Transverse colon (tissue), 4 donors: ENCODE measurements around the gene GMNN. TPM values are rescaled to one million over a fixed set of nuclear protein-coding genes. Genes with fewer than 3 reads are reported as not detected.

ENCODE experiments used
- DNase-seq: peaks from one replicate; pipeline ENCODE4 v3.0.0-alpha.2; 2019
- H3K27ac ChIP-seq, 4 donors: fragments of 200-600 bp; sonication (generic); 2 replicates each; pipeline ENCODE4 v1.5.1; 2016 to 2018; ENCODE audit warnings: inconsistent platforms in 4 of 4
- H3K27me3 ChIP-seq: fragments of 200-600 bp; sonication (generic); 2 replicates; pipeline ENCODE4 v1.5.1; 2017; ENCODE audit warnings: inconsistent platforms
- H3K36me3 ChIP-seq, 4 donors: fragments of 200-600 bp; sonication (generic); 2 replicates each; pipeline ENCODE4 v1.5.1; 2017 to 2019; ENCODE audit warnings: inconsistent platforms in 4 of 4
- H3K4me1 ChIP-seq, 4 donors: fragments of 200-600 bp; sonication (generic); 2 replicates each; pipeline ENCODE4 v1.5.1; 2017 to 2020; ENCODE audit warnings: inconsistent platforms in 4 of 4
- H3K4me3 ChIP-seq, 4 donors: fragments of 200-600 bp; sonication (generic); 1 replicate in 1 of 4; 2 replicates in 3 of 4; pipeline versions ENCODE4 v1.5.1 to v1.6.1; 2017 to 2019; ENCODE audit warnings: inconsistent platforms in 4 of 4
- H3K9me3 ChIP-seq, 2 donors: fragments of 200-600 bp; sonication (generic); 2 replicates each; pipeline ENCODE4 v1.5.1; 2017 to 2019; ENCODE audit warnings: inconsistent platforms in 2 of 2
- CTCF ChIP-seq, 5 experiments: fragments of 200-600 bp in 3 of 5; fragments of 450-650 bp in 2 of 5; sonication (generic) in 3 of 5; IDR thresholded peaks; 1 replicate in 2 of 5; 2 replicates in 3 of 5; pipeline ENCODE4 v1.5.1; 2016 to 2017; ENCODE audit warnings: antibody characterized with exemption in 5 of 5, inconsistent platforms in 3 of 5, mild to moderate bottlenecking in 2 of 5, moderate library complexity in 1 of 5
- EP300 ChIP-seq: sonication (generic); formaldehyde crosslinking; IDR thresholded peaks from one replicate; pipeline ENCODE4 v1.6.1; 2017; ENCODE audit warnings: antibody characterized with exemption, low read depth
- POLR2A ChIP-seq: fragments of 450-650 bp; IDR thresholded peaks from one replicate; pipeline ENCODE4 v1.6.1; 2016; ENCODE audit warnings: antibody characterized with exemption, mild to moderate bottlenecking, moderate library complexity
- POLR2AphosphoS5 ChIP-seq, 3 donors: sonication (generic); formaldehyde crosslinking; IDR thresholded peaks; one replicate each; pipeline ENCODE4 v1.6.1; 2016; ENCODE audit warnings: antibody characterized with exemption in 3 of 3
- WGBS, 2 donors: methylation state at CpG; one replicate each; pipeline ENCODE4 v1.1.5; 2018; ENCODE audit warnings: low coverage in 1 of 2; 5-methylcytosine and 5-hydroxymethylcytosine counted together
- in situ Hi-C, 4 donors: fragments of 200-750 bp; cut with MboI; loops; one replicate each; pipeline versions ENCODE4 v1.15.0 to v1.15.1; 2017; ENCODE audit warnings: low sequenced_read_pairs in 3 of 4, low pct_ligation_motif_present in 1 of 4, low pct_unique_long_range_greater_than_20kb in 1 of 4
- intact Hi-C: fragments of 100-400 bp; cut with DNase I; formaldehyde crosslinking; loops from one replicate; pipeline ENCODE4 v1.15.1; 2023; ENCODE audit warnings: low total_unique reads
- total RNA-seq, 4 donors: library from RNA; depleted of rRNA; stranded (reverse); fragments of >200 nt; gene quantifications; one replicate each; pipeline ENCODE4 v1.1.0, GENCODE V29; 2016

GMNN gene
- total RNA-seq, 4 donors from 2014 or later, result 8.2 to 45.7 (median 23.2) TPM

- H3K27me3 ChIP-seq, result no peaks in the 10 kb centered on the region
- in situ Hi-C loops, result loop anchor here in 2 of 4 donors (10.0 to 25.0 kb wide), 2 partner anchors 172 to 175 kb away; no protein-coding TSS in a partner anchor
- TF ChIP-seq CTCF (IDR thresholded peaks at IDR 0.05) (no peak), POLR2AphosphoS5 (IDR thresholded peaks at IDR 0.05) (no peak), EP300 (no peak), POLR2A (no peak)
- DNase-seq, result no peak
- H3K4me3 ChIP-seq, result no peak overlapping the region
- H3K4me1 ChIP-seq, result peaks cover 0 to 12% (median 0%) of the 10 kb centered on the region in 4 donors
- H3K27ac ChIP-seq, result no peak overlapping the region
- WGBS, 2 donors, result 89% methylated on average over 3 of the region's 3 CpGs; no CpG with 5 or more reads in 1 of the 2 donors
- no peaks in the 10 kb centered on the region for H3K36me3 ChIP-seq
- H3K9me3 ChIP-seq, result no peaks in the 10 kb centered on the region
- intact Hi-C loops, result loop anchor here (10.0 kb wide), 1 partner anchor 175 kb away; no protein-coding TSS in a partner anchor
Observed at GRCh38 chr6:24759718-24760117, 15.0 kb upstream of the GMNN start.

- DNase-seq, result no peak
- intact Hi-C loops, result loop anchor here (10.0 kb wide), 1 partner anchor 175 kb away; no protein-coding TSS in a partner anchor
- in situ Hi-C loops, result loop anchor here in 2 of 4 donors (10.0 to 25.0 kb wide), 2 partner anchors 173 to 175 kb away; no protein-coding TSS in a partner anchor
Observed at GRCh38 chr6:24760210-24760609, 14.5 kb upstream of the GMNN start.

GRCh38 chr6:24761193-24761835 lies 13.4 kb upstream of the GMNN start:
- no peak overlapping the region for H3K4me3 ChIP-seq
- in situ Hi-C loops, result loop anchor here in 2 of 4 donors (10.0 to 25.0 kb wide), 2 partner anchors 174 to 177 kb away; no protein-coding TSS in a partner anchor
- no peaks in the 10 kb centered on the region for H3K27me3 ChIP-seq
- H3K36me3 ChIP-seq, result no peaks in the 10 kb centered on the region
- intact Hi-C loops, result loop anchor here (10.0 kb wide), 1 partner anchor 177 kb away; no protein-coding TSS in a partner anchor
- TF ChIP-seq POLR2A, result no peak
- TF ChIP-seq CTCF (IDR thresholded peaks at IDR 0.05), result no peak
- TF ChIP-seq POLR2AphosphoS5 (IDR thresholded peaks at IDR 0.05), result no peak
- no peak for TF ChIP-seq EP300
- peaks cover 0 to 12% (median 0%) of the 10 kb centered on the region in 4 donors for H3K4me1 ChIP-seq
- 90% methylated on average over 15 of the region's 17 CpGs; no CpG with 5 or more reads in 1 of the 2 donors for WGBS, 2 donors
- H3K27ac ChIP-seq, result no peak overlapping the region
- peak; percentile 28 for DNase-seq
- no peaks in the 10 kb centered on the region for H3K9me3 ChIP-seq

More at GRCh38 chr6:24760210-24760609, 14.5 kb upstream of the GMNN start:
- Histone ChIP-seq H3K4me1 (peaks cover 0 to 12% (median 0%) of the 10 kb centered on the region in 4 donors), H3K4me3 (no peak overlapping the region), H3K27ac (no peak overlapping the region), H3K36me3 (no peaks in the 10 kb centered on the region), H3K27me3 (no peaks in the 10 kb centered on the region), H3K9me3 (no peaks in the 10 kb centered on the region)
- TF ChIP-seq EP300, result no peak
- TF ChIP-seq POLR2A, result no peak
- 99% methylated on average over 5 of the region's 5 CpGs; no CpG with 5 or more reads in 1 of the 2 donors for WGBS, 2 donors

GRCh38 chr6:24761851-24762250 lies 12.9 kb upstream of the GMNN start:
- DNase-seq, result no peak
- Histone ChIP-seq H3K27ac (no peak overlapping the region), H3K27me3 (no peaks in the 10 kb centered on the region), H3K4me3 (no peak overlapping the region), H3K4me1 (peaks cover 0 to 12% (median 0%) of the 10 kb centered on the region in 4 donors), H3K36me3 (no peaks in the 10 kb centered on the region), H3K9me3 (no peaks in the 10 kb centered on the region)
- TF ChIP-seq EP300 (no peak), CTCF (IDR thresholded peaks at IDR 0.05) (no peak), POLR2AphosphoS5 (IDR thresholded peaks at IDR 0.05) (no peak), POLR2A (no peak)
- intact Hi-C loops, result loop anchor here (10.0 kb wide), 1 partner anchor 177 kb away; no protein-coding TSS in a partner anchor
- in situ Hi-C loops, result loop anchor here in 2 of 4 donors (10.0 to 25.0 kb wide), 2 partner anchors 175 to 177 kb away; no protein-coding TSS in a partner anchor
